Ureter (tissue), 1 donor: ENCODE data around the gene MESP2. TPM values are rescaled to one million over a fixed set of nuclear protein-coding genes. Genes with fewer than 3 reads are reported as not detected.

ENCODE experiments used
- DNase-seq: peaks from one replicate; pipeline ENCODE4 v3.0.0-alpha.2; 2020; ENCODE audit warnings: low spot score
- total RNA-seq: library from RNA; stranded (reverse); gene quantifications from one replicate; pipeline ENCODE4 v1.2.4, GENCODE V29; 2023
- donor health status: DM: yes; HTN: yes; CAD: no.

Gene MESP2
- total RNA-seq, 1 donor from 2014 or later: not detected

DNA sequence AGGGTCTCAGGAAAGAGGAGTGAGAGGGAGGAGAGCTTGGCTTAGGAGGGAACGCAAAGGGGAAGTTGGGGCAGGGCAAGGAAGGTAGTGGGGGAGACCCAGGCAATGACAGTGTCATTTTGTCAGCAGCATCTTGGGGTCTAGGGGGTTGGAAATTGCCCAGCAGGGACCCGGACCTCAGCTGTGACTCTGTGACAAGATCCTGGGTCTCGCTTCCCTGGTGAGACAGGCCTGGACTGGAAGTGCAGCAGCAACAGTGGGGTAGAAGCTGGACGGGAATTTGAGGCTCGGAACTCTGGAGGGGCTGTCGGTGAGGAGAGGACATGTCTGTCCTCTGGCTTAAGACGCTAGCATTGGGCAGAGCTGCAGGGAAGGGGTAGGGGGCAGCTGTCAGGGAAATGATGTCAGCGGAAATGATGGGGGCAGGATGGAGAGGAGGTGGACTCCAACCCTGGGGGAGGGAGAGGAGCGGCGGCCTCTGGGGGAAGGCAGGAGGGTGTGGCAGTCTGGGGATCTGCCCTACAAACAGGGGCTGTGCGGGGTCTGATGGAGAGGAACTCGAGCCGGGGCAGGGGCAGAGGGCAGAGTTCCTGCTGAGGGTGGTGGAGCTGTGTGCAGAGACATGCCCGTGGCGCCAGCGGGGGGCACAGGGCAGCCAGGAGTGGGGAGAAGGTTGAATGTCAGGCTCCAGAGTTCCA, 26.2 kb downstream of the MESP2 start:
- DNase-seq: no peak

DNA sequence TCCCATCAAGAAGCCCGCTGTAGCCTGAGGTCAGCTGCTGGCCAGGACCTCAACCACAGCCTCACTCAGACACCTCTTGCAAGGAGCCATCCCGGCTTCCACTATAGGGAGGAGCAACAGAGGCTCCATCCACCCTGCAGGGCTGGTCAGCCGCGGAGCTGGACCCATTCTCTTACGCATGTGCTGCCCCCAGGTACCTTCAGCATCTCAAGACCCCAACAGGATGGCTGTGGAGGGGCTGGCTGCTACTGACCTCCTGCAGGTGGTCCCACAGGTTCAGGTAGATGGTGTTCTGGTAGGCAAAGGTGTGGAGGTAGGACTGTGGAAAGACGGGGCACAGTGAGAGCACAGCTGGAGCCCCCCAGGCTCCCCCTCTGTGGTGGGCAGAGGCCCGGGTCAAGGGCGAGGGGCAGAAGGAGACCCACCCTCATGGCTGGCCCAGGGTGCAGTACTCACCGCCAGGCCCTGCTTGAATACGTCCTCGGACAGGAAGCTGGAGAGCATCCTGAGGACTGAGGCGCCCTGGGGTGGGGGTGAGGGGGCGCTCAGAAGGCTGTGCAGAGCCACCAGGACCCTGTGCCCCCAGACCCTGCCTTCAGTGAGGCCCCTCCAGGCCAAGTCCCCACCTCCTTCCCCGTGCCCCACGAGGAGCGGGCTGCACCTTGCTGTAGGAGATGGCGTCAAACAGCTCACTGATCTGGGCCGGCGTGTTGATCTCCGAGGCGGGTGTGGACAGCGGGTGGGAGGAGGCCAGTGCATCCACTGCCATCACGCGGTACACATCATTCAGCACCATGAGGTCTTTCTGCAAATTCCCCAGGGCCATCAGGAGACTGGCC, 27.1 kb downstream of the MESP2 start:
- no peak for DNase-seq

DNA sequence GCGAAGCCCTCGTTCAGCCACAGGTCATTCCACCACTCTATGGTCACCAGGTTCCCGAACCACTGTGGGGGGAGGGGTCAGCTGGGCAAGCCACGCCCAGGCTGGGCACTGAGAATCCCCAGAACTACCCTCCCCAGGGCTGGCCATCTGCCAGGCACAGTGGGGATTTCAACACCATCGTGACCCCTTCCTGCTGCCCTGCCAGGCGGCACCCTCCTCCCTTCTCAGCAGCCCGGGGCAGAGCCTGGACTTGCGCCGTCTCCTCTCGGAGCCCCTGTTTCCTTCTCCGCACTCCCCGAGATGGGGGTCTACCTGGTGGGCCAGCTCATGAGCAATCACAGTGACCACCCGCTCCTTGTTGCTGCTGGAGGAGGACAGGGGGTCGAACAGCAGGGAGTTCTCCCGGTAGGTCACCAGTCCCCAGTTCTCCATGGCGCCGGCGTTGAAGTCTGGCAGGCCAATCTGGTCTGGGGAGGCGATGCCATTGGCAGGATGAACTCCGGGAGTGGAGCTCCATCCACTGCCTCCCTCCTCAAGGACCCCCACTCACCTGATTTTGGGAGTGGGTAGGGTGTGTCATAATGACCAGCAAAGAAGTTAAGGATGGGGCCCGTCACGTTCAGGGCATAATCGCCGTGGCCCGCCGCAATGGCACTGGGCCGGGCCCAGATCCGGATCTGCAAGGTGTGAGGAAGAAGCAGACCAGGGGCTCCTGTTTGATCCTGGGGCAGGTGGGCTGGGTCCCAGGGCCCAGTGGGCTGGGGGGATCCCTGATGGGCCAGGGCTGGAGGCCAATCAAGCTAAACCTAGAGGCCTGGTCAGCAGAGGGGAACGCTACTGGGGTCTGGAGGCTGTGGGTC, 28.0 kb downstream of the MESP2 start:
- DNase-seq: no peak

DNA sequence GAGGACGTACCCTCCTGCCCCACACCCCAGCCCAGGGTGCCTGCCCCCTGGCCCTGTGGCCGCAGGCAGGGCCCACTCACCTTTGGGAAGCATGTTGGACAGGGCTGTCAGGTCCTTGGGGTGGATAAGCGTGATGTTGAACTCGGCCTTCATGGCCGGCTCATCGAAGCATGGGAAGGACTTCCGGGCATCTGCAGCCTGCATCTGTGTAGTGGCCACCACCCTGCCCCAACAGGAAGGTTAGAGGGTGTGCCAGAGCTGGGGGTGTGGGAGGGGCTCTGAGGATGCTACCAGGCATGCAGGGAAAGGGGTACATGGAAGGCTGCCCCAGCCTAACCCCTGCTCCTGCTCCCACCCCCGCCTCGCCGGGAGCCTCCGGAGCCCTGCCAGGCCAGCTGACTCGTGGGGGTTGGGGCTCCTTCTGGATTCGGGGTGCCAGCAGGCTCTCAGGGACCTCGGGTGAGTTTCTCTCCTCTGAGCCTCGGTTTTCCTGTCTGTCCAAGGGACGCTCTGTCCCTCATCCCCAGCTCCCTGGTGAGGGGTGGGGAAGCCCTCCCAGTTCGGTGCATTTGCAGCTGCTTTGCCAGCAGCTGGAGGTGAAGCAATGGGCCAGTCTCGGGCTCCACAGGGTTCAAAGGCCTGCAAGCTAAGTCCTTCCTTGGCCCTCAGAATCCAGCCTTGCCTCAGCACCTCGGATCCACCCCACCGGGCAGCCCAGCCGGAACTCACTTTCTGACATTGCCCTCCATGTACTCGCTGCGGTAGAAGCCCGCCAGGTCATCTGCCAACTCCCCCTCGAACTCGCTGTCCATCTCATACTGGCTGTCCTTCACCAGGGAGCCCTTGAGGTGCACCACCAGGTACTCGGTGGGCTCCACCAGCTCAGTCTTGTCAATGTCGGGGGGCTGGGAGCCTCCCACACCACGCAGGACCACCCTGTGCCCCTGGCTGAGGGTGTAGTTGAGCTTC, 29.4 kb downstream of the MESP2 start:
- DNase-seq: no peak

DNA sequence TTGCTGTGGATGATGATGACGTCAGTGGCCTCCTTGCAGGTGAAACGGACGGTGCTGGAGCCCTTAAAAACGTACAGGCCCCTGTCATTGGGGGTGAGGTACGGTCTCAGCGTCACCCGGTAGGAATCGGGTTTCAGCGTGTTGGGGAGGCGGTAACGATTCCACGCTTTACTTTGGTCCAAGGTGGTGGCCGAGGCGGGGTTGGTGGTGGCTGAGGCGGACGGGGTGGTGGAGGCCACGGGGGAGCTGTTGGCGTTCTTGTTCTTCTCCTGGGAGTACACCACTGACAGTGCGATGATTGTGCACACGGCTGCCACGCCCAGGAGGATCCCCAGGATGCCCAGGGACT, 30.1 kb downstream of the MESP2 start:
- no peak for DNase-seq

DNA sequence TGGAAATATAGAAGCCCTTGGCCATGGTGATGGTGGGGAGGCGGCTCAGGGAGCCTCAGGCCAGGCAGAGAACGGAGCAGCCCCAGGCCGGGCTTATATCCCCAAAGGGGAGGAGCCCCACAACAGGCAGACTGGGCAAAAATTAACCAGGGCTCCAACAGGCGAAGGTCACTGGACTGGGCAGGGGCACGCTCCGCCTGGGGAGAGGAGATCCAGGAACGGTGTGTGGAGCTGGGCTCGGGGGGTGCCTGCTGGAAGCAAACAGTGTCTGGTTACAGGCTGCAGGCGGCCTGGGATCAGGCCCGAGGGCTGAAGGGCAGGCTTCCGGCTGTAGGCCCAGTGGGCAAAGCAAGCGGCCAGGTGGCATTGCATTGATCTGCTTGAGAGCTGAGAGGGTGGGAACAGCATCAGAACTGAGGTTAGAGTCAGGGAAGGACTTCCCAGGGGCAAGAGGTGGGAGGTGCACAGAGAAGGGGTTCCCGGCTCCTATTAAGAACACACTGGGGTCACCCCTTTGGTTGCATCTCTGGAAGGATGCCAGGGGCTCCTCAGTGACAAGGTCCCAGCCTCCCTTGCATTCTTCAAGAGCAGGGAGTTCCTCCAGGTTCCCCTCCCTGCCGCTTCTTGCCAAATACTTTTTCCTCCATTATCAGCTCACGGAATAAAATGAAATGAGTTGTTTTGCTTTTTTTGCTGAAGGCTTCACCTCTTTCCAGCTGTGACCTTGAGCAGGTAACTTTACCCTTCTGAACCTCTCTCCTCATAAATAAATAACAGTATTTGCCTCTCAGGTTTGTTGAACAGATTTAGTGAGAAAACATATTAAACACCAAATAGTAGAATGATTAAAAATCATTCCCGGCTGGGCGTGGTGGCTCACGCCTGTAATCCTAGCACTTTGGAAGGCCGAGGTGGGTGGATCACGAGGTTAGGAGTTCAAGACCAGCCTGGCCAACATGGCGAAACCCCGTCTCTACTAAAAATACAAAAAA, 30.7 kb downstream of the MESP2 start:
- no peak for DNase-seq

DNA sequence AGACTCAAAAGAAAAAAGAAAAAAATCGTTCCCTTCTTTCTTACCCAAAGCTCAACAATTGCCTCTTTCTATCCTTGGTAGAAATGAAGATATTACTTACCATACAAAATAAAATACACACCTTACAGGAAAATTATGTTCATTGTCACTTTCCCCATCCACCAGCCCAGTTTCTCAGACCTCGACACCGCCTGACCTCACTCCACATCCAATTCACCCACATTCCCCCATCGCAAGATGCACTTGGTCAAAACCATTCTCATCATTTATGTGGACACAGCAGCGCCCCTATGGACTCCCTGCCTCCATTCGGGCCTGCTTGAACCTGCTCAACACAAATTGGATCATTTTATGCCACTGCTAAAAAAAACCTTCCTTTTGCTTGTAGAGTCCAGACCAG, 31.6 kb downstream of the MESP2 start:
- no peak for DNase-seq

DNA sequence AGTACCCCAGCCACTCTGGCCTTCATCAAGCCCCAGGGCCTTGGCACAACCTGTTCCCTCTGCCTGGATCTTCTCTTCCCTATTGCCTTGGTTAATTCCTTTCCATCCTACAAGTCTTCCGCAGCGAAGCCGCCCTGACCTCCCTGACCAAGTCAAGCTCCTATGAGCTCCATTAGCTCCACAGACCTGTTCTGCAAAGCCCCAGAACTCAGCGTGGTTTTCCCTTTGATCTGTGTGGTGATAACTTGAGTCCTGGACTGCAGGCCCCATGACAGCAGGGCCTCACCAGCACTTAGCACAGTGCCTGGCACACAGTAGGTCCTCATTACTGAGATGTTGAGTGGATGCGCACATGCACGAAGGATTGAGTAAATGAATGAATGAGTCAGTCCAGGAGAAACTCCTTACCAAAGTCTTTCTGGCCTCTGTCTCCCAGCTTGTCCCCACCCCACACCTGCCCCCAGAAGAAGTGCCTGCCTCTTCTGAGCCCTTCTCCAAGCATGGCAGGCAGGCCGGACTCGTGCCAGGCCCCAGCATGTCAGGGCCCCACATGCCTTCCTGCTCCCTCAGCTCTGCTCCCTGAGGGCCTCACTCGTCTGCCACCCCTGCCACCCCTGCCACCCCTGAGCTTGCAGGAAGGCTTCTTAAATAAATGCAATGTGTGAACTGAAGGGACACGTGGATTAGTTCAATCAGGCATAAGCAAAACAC, 32.2 kb downstream of the MESP2 start:
- no peak for DNase-seq

DNA sequence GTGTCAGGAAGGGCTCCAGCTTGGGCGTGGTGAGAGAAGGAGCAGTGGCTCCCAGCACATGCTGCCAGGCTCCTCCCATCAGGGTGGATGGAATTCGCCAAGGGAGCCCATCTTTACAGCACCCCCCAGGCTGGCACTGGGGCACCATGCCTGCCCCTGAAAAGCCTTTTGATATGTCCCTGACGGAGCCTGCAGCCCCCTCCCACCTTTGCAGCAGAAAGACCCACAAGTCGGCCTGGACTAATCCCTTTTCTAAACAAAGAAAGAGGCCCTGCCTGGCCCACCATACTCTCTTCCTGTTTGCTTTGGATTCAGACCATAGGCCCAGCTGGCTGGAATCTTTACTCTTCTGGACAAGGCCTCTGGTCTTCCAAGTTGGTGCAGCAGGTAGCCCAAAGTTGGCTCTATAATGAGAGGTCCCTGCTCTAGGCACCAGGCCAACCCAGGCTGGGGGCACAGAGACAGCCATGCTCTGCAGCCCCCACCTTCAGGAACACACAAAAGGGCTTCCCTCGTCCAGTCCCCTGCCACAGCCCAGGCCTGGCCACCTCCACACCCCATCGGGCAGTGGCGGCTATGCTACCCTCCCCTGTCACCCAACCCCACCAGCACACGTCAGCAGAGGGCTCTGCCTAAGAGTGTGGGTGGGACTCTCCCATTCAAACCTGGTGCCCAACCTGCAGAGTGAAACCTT, 33.1 kb downstream of the MESP2 start:
- no peak for DNase-seq

DNA sequence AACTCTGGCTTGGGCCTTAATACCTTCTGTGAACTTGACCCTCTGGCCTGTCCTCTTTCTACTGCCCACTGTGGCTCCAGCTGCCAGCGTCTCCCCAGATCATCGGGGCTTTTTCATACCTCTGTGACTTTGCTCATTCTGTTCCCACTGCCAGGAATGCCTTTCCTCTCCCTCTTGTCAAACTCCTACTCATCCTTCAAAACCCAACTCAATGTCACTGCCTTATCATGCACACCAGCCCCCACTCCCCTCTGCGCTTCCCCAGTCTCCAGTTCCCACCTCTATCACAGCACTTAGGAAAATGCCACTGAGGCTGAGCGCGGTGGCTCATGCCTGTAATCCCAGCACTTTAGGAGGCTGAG, 33.6 kb downstream of the MESP2 start:
- no peak for DNase-seq

DNA sequence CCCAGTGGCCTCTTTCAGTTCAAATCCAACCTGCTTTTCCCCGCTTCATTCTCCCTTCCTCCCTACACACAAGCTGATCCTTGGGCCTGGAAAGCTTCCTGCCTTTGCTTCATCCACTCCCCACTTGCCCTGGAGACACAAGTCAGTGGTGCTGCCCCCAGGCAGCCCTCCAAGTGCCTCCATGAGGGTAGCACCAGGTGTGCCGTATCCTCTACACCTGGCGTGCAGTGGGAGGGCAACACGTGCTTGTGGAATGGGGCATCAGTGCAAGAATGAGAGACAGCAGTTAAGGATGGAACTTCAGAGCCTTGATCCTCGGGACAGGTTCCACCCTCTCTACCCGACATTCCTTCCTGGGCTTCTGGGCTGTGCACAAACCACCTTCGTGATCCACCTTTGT, 34.7 kb downstream of the MESP2 start:
- DNase-seq: no peak

DNA sequence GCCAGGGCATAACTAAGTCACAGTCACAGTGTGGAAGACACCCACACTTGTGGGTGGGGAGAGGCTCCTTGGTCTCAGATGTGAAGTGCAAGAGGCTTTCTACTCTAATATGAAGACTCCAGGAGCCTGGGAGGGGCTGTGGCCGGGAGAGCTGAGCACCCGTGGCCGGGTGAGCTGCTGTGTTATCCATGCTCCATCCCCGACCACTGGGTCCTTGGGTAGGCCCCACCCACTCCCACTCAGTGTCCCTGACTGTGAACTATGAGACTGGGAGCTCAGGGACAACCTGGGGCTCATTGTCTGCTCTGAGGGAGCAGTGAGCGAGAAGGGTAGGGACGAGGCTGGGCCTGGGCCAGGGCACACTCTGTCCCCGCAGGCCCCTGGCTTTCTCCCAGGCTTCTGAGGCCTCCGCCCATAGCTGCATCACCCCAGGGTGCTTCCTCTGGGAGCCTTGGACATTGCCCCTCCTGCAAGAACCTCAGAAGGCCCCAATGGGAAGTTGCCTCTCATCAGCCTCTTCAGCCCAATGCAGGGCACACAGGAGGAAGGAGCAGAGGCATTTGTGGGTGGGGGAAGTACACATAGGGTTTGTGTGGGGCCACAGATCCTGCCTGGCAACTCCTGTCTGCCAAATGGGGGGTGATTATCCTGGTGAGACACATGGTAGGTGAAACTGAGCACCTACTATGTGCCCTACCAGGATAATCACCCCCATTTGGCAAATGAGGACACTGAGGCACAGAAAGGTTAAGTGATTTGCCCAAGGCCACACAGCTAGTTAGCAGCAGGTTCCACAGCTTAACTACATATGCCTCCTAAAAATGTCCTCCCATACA, 36.1 kb downstream of the MESP2 start:
- no peak for DNase-seq

DNA sequence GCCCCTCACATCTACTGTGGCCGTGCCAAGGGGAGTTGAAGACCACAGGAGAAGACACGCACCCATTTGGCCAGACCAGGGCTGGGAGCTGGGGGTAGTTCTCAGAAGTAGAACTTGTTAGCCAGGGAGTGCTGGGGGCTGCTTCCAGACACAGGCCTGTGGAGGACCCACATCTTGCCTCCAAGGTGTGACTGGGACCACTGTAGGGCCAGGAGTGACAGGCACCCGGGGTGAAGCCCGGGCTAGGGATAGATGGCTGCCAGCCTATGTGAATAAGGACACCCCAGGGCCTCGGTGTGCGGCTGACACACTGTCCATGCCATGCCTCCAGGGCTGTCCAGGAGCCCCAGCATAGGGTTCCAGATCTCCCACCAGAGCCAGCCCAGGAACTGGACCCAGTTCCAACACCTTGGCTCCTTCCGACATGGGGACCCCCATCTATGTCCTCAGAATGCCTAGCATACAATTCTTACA, 36.8 kb downstream of the MESP2 start:
- no peak for DNase-seq

DNA sequence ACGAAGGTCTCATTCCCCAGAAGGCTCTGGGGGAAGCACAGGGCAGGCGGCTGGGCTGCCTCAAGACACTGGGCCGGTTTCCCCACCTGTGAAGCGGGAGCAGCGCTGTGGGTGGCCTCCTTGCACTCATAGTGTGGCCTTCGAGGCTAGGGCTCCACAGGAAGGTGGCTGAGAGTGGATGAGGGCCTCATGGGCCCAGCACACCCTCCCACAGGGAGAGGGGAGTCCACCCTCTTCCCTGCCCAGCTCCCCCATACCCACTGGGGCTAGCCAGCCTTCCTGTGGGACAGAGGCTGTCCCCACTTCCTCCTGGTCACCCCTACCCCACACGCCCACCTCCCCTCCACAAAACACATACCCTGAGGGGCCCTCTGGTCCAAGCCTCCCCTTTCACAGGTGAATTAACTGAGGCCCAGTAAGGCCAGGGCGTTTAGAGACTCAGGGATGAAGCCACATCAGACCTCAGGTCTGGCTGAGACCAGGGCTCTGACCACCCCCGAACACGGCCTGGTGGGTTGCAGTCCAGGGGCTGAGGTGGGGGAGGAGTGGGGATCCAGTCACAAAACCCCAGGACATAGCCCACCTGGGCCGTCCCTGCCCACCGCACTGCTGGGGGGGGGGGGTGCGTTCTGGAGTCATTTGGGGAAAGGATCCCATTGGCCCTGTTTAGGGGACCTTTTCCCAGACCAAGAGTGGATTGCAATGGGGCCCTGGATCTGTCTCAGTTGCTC, 37.4 kb downstream of the MESP2 start:
- no peak for DNase-seq

DNA sequence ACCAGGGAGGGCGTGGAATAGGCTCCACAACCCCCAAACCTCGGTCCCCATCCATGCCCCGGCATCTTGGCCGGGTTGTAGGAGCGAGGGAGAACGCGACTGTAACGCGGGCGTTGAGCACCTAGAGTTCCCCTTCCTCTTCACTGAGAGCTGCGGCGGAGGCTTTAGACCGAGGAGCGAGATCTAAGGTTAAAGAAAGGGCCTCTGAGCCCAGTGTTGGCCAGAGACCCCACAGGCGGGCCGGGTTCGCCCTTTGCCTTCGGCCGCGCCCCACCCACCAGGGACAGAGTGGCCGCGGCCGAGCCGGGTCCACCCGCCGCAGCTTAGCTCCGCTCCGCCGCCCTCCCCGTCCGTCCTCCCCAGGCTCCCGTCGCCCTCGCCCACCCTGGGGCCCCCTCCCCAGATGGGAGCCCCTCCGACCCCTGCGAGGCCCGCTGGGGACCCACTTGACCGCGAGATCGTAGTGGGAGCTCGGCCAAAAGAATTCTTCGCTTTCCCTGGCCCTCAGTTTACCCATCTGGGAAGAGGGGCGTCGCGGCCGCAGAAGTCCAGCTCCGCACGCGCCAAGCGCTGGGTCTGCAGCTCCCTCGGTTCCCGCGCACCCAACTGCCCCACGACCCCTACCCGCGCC, 38.1 kb downstream of the MESP2 start:
- DNase-seq: no peak

DNA sequence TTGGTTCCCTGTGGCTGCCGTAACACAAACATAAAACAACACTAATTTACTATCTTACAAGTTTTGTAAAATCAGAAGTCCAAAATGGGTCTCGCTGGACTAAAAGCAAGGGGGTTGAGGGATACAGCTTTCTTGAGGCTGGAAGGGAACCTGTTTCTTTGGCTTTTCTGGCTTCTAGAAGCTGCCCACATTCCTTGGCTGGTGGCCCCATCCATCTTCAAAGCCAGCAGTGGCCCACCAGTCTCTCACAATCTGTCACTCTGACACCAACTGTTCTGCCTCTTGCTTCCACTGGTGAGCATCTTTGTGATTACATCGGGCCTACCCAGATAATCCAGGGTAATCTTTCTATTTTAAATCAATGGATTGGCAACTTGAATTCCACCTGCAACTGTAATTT, 39.6 kb downstream of the MESP2 start:
- no peak for DNase-seq
